ENCODE measurements around the gene UGGT2.

DNA sequence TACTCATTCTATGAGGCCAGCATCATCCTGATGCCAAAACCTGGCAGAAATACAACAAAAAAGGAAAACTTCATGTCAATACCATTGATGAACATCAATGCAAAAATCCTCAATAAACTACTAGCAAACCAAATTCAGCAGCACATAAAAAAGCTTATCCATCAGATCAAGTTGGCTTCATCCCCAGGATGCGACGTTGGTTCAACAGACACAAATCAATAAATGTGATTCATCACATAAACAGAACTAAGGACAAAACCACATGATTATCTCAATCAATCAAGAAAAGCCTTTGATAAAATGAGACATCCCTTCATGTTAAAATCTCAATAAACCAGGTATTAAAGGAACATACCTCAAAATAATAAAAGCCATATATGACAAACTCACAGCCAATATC is 134.3 kb downstream of the UGGT2 start:
- TF ChIP-seq, protein P1, sequence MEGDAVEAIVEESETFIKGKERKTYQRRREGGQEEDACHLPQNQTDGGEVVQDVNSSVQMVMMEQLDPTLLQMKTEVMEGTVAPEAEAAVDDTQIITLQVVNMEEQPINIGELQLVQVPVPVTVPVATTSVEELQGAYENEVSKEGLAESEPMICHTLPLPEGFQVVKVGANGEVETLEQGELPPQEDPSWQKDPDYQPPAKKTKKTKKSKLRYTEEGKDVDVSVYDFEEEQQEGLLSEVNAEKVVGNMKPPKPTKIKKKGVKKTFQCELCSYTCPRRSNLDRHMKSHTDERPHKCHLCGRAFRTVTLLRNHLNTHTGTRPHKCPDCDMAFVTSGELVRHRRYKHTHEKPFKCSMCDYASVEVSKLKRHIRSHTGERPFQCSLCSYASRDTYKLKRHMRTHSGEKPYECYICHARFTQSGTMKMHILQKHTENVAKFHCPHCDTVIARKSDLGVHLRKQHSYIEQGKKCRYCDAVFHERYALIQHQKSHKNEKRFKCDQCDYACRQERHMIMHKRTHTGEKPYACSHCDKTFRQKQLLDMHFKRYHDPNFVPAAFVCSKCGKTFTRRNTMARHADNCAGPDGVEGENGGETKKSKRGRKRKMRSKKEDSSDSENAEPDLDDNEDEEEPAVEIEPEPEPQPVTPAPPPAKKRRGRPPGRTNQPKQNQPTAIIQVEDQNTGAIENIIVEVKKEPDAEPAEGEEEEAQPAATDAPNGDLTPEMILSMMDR (IDR thresholded peaks at IDR 0.05; ENCODE audit: low read depth, low read length): no peak
- TF ChIP-seq EZH2phosphoT487 (IDR thresholded peaks at IDR 0.05; ENCODE audit: low read depth): no peak
